GM21825 (cell line): ENCODE measurements around the gene ZGRF1.
"Not testable (repeated sequence)": the region's sequence is repeated elsewhere in the genome, so short reads cannot be mapped to it uniquely, and the experiment has no call there.

ENCODE experiments used
- ATAC-seq: cut with Tn5 transposase; IDR thresholded peaks from one replicate; pipeline ENCODE4 v1.9.1; 2021; ENCODE audit warnings: mild to moderate bottlenecking, moderate library complexity; ENCODE audit not compliant: unreplicated experiment

Gene ZGRF1

DNA sequence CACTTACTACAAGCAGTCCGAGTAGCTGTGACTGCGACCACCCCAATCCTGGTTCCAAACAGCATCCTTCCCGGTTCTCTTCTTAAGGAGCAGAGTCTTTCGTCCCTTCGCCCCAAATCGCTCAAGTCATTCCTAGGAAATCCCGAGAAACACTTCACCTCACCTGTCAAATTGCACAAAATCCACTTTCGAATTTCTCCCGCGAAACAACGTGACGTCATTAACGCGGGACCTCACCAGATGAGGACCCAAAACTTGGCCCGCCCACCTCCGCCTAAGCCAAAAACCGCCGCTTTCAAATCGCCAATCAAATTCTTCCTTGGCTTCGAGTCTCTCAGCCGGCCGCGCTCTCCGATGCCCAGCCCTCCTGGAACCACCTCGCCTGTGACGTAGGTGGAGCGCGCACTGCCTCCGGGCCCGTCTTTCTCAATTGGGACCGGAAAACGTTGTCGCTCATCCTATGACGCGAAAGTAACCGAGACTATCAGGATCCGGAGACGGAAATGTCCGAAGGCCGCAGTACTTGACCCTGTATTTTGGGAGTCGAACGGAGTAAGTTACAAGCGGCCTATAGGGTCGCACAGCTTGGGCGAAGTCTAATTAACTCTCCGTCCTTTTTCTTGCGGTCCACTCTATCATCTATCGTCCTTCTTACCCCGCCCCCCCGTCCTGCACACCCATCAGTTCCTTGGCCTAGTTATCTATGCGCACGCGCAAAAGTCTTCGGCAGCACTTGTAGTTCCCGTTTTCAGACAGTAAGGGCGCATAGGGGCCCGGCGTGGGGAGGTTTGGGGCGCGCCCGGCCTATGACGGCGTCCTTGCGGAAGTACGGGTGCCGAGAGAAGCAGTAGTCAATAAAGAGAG, at the start of gene ZGRF1, which contains the start of gene LARP7:
Gene ZGRF1, minus strand, starts transcription at position 222 of the 864 bp plus-strand sequence. CDS start 3,733 bp downstream, outside the sequence.
Gene LARP7, plus strand, starts transcription at position 456 of the 864 bp plus-strand sequence. CDS start 7,527 bp downstream, outside the sequence.
- ATAC-seq: peak; percentile 87

DNA sequence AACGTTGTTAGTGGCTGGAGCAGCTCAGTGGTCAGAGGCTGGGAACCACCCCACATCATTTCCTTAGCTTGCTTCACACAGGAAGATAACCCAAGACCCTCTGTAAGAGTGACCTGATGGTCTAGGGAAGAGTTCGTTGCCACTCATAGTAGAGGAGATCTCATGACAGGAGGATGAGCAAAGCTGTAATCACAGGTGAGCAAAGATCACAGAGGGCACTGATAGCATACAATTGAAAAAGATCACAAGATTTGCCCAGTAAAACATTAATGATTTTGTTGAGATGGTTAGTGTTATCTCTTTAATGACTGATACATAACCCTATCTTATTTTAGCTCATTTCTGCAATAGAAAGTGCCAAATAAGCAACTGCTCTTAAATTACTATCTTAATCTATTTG, 44.3 kb upstream of the ZGRF1 start:
- ATAC-seq: no peak

DNA sequence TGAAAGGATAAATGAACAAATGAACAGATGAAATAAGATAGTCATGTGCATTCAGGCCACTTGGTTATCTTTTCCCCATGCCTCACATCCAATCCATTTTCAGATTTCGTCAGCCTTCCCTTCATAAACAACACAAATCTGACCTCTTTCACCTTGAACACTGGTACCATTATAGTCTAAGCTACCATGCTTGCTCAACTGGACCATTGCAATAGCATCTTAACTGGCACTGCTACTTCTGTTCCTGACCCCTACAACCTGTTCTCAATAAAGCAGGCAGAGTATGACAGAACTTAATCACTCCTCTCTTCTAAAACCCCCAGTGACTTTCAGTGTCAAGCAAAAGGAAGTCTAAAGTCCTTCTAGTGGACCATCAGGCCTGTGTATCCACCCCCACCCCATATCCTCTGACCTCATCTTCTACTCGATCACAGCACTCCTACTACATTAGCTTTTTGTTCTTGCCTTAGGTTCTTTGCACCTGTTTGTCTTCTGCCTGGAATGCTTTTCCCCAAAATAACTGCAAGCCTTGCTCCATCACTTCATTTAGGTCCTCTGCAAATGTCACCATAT, 40.9 kb upstream of the ZGRF1 start:
- no peak for ATAC-seq

DNA sequence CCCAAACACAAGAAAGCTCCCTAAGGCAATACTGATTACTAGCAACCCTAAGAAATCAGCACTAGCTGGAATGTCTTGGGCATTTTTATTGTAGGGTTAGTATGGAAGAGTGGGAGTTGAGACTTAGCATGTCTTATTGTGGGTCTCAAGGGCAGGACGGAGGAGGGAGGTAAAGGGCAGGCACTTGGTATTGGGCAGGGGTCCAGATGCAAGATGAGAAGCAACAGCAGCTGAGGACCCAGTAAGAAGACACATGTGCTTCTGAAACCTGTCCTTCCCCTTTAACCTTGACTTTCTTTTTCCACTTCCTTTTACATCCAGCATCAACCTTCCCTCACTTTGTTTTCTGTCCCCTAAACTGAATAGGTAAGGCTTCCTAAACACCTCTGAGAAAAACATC, 37.7 kb upstream of the ZGRF1 start:
- no peak for ATAC-seq

GRCh38 chr4:112673686-112674085, 37.0 kb upstream of the ZGRF1 start:
- no peak for ATAC-seq

GRCh38 chr4:112673076-112673475, 36.4 kb upstream of the ZGRF1 start:
- ATAC-seq: no peak

DNA sequence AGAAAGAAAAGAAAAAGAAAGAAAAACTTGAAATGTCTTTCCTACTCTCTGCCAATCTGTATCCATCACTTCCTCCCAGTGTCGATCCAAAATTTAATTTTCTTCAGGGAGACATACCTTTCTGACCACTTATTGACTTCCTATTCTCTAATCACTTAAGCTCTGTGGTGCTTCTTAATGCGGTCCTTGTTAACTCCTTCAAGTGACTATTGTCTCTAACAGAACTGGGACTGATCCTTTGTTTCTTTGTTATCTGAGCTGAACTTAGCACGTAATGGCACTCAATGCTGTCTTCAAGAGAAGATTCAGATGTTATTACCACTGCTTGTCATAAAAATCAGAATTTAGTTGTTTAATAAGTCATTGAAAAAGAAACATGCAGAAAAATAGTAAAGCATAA, 31.4 kb upstream of the ZGRF1 start:
- ATAC-seq: no peak

DNA sequence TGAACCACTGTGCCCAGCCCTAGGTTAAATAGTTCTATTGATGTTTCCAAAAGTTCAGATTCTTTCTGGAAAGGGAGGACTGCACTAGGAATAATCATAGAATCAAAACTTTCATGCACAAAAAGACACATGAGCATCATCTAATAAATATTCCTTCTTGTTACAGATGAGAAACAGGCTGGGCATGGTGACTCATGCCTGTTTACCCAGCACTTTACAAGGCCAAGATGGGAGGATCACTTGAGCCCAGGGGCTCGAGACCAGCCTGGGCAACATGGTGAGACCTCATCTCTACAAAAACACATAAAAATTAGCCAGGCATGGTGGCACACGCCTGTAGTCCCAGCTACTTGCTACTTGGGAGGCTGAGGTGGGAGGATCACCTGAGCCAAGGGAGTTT, 27.9 kb upstream of the ZGRF1 start:
- ATAC-seq: no peak

DNA sequence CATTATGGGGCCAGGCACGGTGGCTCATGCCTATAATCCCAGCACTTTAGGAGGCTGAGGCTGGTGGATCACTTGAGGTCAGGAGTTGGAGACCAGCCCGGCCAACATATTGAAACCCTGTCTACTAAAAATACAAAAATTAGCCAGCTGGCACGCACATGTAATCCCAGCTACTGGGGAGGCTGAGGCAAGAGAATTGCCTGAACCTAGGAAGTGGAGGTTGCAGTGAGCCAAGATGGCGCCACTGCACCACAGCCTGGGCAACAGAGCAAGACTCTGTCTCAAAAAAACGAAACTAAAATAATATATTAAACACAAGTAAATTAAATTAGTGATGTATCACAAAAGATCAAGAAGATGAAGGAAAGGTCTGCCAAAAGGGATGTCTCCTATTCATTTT, 19.4 kb upstream of the ZGRF1 start:
- not testable (repeated sequence) for ATAC-seq

DNA sequence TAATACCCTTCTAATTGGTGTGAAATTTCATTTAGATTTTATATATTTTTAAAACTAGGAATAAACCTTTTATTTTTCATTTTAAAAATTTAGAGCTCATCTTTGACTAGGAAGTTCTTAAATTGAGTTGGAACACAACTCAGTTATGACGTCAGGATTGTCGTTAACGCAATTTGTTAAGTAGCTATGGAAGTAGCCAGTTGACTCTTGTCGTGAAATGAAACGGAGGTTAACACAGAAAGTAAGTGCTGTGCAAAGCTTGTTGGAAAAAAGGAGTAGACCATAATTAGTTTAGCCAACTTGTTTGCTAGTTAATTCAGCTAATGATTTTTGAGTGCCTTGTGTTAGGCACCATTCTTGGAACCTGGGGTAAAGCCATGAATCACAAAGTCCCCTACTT, 18.6 kb upstream of the ZGRF1 start:
- ATAC-seq: no peak

DNA sequence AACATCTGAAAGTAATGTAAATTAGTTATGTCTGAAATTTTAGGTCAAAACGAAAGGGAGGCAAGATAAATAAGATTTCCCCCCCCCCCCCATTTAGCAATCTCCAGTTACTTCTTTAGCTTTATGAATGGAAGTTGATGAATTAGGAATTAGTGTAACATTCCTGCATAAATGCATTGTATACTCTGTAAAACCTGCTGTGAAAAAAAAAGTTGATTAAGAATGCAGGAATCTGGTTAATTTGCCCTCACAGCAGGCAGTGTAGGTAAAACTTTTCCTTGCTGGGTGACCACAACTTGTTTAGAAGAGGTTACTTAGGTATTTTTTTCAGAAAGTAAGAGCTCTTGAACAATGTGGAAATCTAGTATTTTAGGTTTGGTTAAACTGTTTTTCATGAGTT, 15.5 kb upstream of the ZGRF1 start:
- ATAC-seq: no peak

DNA sequence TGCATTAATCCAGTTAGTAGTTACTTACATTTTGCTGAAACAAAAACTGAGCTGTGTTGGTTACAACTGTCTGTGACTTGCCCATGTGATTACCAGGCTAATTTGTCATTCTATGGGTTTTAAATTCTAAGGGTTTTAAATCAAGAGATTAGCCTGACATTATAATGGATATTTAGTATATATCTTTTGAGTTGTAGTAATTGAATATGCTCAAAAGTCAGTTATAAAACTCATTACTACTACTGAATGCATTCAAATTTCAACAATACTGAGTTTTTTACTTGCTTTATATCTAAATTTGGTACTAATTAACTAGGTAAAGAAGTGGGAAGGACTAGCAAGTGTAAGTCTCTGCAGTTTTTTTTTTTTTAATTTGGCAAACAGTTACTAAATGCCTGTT, 14.9 kb upstream of the ZGRF1 start:
- ATAC-seq: no peak

- no peak for ATAC-seq
These were observed 13.6 kb upstream of the ZGRF1 start for GRCh38 chr4:112650332-112650731.

DNA sequence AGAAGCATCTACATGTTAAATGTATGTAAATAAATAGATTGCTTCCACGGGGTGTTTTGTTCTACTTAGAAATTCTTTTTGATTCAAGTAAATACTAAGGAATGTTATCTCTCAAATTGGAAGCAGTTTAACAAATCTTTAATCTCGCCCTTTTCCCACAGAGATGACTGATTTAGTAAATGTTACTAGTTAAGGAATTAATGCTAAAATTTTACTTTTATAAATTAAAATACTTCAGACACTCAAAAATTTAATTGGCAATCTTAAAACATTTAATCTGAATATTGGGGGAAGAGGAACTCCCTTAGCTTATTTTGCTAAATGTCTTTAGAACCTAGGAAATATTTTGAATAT, 12.3 kb upstream of the ZGRF1 start:
- ATAC-seq: no peak

- ATAC-seq: no peak
These were observed 11.8 kb upstream of the ZGRF1 start for GRCh38 chr4:112648263-112649054.

GRCh38 chr4:112647785-112648184, 11.1 kb upstream of the ZGRF1 start:
- no peak for ATAC-seq

DNA sequence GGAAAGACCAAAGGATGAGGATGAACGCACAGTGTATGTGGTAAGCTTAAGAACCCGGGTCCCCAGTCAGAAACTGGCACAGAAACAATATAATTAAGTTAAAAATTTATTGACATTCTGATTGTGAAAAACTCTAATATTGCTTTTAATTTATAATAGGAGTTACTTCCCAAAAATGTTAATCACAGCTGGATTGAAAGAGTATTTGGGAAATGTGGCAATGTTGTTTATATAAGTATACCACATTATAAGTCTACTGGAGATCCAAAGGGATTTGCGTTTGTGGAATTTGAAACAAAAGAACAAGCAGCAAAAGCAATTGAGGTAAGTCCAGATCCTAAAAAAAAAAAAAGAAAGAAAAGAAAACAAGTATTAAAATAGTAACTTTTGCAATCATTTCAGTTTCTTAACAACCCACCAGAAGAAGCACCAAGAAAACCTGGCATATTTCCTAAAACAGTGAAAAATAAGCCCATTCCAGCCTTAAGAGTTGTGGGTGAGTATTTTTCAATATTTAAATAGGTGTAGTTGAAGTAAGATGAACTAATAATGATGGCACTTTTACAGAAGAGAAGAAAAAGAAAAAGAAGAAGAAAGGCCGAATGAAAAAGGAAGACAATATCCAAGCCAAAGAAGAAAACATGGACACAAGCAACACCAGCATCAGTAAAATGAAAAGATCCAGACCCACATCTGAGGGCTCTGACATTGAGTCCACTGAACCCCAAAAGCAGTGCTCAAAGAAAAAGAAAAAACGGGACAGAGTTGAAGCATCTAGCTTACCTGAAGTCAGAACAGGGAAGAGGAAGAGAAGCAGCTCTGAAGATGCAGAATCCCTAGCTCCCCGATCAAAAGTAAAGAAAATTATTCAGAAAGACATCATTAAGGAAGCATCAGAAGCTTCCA, 10.2 kb upstream of the ZGRF1 start:
- no peak for ATAC-seq

DNA sequence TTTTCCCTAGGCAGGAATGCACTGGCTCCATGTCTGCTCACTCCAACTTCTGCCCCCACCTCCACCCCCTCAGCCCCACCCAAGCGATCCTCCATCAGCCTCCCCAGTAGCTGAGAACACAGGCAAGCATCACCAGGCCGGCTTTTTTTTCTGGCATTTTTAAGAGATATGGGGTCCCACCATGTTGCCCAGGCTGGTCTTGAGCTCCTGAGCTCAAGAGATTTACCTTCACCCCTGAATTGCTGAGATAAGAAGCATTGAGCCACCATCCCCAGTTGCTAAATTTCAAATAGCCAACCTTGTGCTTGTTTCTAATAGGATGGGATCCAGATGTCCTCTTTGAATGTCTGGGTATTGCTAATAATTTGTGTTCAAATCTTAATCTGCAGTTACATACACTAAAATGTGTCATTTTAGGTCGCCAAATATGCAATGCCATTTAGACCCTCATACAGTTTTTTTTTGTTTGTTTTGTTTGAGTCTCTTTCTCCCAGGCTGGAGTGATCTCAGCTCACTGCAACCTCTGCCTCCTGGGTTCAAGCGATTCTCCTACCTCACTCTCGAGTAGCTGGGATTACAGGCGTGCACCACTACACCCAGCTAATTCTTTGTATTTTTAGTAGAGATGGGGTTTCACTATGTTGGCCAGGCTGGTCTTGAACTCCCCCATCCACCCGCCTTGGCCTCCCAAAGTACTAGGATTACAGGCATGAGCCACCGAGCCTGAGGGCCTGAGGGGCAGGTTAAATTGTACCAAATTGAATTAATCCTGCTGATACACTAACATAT, 9.0 kb upstream of the ZGRF1 start:
- no peak for ATAC-seq

DNA sequence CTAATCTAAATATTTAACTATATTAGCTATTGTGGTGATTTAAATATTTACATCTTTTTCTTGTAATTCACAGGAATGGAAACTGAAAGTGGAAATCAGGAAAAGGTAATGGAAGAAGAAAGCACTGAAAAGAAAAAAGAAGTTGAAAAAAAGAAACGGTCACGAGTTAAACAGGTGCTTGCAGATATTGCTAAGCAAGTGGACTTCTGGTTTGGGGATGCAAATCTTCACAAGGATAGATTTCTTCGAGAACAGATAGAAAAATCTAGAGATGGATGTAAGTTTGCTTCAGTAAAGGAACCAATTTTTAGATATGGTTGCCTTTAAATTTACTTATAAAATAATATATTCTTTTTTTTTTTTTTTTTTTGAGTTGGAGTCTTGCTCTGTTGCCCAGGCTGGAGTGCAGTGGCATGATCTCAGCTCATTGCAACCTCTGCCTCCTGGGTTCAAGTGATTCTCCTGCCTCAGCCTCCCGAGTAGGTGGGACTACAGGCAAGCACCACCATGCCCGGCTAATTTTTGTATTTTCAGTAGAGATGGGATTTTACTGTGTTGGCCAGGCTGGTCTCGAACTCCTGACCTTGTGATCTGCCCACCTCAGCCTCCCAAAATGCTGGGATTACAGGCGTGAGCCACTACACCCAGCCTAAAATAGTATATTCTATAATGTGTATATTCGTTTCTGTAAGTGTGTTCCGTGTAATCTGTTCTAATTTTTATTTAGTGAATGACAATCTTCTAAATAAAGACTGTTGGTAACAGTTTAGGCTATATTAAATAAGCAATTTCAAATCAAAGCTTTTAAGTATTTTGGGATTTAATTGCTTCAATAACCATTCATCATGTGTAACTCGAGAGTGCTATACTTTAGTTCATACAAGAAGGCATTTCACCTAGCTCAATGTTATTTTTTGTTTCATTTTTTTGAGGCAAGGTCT, 8.2 kb upstream of the ZGRF1 start:
- not testable (repeated sequence) for ATAC-seq
